T-helper 2 cell (primary cell): ENCODE measurements around the gene SART1.
"Not testable (repeated sequence)": the region's sequence is repeated elsewhere in the genome, so short reads cannot be mapped to it uniquely, and the experiment has no call there.

ENCODE experiments used
- DNase-seq, 5 experiments: peaks; one replicate each; pipeline versions ENCODE4 v3.0.0 to v3.0.0-alpha.2; 2012 to 2022

The SART1 gene

DNA sequence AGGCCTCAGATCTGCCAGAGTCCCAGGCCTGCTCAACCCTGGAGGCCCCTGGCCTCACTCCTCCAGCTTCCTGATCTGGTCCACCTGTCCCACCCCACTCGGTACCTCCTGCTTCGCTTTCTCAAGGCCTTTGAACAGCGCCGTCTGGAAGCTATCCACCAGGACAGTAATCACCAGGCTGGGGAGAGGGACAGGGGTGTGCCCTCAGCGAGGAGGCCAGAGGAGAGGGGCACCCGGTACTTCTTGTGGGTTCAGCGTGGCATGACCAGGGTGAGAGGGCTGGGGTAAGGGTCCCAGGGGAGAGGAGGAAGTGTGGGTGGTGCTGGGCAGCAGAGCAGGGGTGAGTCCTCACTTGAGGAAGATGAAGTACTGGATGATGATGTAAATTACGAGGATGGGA, 58.7 kb downstream of the SART1 start:
- DNase-seq = no peak

DNA sequence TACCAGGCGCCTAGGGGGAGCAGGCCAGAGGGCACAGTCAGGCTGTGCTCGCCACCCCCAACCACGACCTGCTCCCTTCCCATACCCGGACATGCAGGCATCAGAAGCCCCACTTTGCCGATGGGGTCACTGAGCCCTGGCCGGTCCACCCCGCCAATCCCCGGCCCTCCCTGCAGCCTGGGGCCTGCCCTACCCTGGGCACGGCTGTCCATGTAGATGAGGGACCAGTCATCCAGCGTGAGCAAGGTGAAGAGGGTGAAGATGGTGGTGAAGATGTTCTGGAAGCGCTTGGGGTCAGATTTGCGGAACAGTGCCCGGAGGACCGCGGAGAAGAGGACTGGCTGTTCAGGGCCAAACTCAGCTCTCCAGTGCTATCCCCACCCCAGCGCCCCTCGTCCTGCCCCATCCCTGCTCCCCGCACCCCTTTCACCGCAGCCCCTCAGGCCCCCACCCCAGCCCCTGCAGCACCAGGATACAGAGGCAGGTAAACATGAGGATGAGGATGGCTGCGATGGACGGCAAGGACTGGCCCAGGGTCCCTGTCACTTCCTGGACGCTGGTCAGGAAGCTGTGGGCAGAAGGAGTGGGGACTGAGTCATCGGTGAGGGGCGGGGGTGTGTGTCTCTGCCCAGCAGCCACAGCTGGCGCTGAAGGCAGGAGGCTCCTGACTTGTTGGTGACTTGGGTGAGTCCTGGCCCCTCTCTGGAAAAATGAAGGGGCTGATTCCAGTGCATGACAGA, 59.3 kb downstream of the SART1 start:
- DNase-seq = no peak

- peak; percentile 49 to 78 (median 66) for DNase-seq
These were observed 61.1 kb downstream of the SART1 start for GRCh38 chr11:66022401-66023185.

DNA sequence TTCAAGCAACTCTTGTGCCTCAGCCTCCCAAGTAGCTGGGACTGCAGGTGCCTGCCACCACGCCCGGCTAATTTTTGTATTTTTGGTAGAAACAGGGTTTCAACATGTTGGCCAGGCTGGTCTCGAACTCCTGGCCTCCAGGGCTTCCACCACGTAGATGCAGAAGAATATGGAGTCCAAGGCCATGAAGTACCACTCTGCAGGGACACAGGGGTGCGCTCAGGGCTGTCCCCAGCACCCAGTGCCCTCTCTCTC, 61.6 kb downstream of the SART1 start:
- DNase-seq = not testable (repeated sequence)

- no peak for DNase-seq
These were observed 64.5 kb downstream of the SART1 start, which contains the start of gene CATSPER1 for GRCh38 chr11:66026017-66026529. TSS of gene CATSPER1 (minus strand) at chr11:66026479. CDS start at chr11:66026379, 100 bp downstream.
